SJSA1 (cell line): Measurements from ENCODE around the gene HPGDS. TPM values are rescaled to one million over a fixed set of nuclear protein-coding genes. Genes with fewer than 3 reads are reported as not detected.
"Not testable (repeated sequence)": the region's sequence is repeated elsewhere in the genome, so short reads cannot be mapped to it uniquely, and the experiment has no call there.

Source experiments
- DNase-seq, 2 experiments: peaks; one replicate each; pipeline ENCODE4 v3.0.0-alpha.2; 2015 to 2020; ENCODE audit warnings: low spot score in 2 of 2, low read depth in 1 of 2
- H3K27ac ChIP-seq: fragments of 250-450 bp; sonication (Bioruptor Pico); 2 replicates; pipeline ENCODE4 v1.5.1; 2020; ENCODE audit warnings: mild to moderate bottlenecking, moderate library complexity
- H3K27me3 ChIP-seq: fragments of 250-450 bp; sonication (Bioruptor Pico); replicated peaks from 2 replicates; pipeline ENCODE4 v1.5.1; 2020; ENCODE audit warnings: mild to moderate bottlenecking, moderate library complexity
- H3K36me3 ChIP-seq: fragments of 250-450 bp; sonication (Bioruptor Pico); 2 replicates; pipeline ENCODE4 v1.5.1; 2020; ENCODE audit warnings: mild to moderate bottlenecking
- H3K4me1 ChIP-seq: fragments of 250-450 bp; sonication (Bioruptor Pico); replicated peaks from 2 replicates; pipeline ENCODE4 v1.6.1; 2021; ENCODE audit warnings: mild to moderate bottlenecking
- H3K4me3 ChIP-seq: fragments of 250-450 bp; sonication (Bioruptor Pico); 2 replicates; pipeline ENCODE4 v1.5.1; 2020; ENCODE audit warnings: mild to moderate bottlenecking
- H3K9me3 ChIP-seq: fragments of 250-450 bp; sonication (Bioruptor Pico); replicated peaks from 2 replicates; pipeline ENCODE4 v1.5.1; 2020; ENCODE audit warnings: mild to moderate bottlenecking
- total RNA-seq: library from RNA; depleted of rRNA; stranded (reverse); fragments of >200 nt; shearing (Covaris generic); gene quantifications from 2 replicates; pipeline ENCODE4 v1.2.3, GENCODE V29; 2014

Gene HPGDS
- total RNA-seq, 1 experiment from 2014 or later: not detected

- DNase-seq: no peak
- H3K27me3 ChIP-seq: no peaks in the 10 kb centered on the region
- no peaks in the 10 kb centered on the region for H3K9me3 ChIP-seq
- H3K36me3 ChIP-seq: no peaks in the 10 kb centered on the region
- H3K27ac ChIP-seq: no peak overlapping the region
- no peak overlapping the region for H3K4me3 ChIP-seq
- no peaks in the 10 kb centered on the region for H3K4me1 ChIP-seq
Observed at GRCh38 chr4:94333866-94334265, 8.8 kb downstream of the HPGDS start.

GRCh38 chr4:94332983-94333590, 9.5 kb downstream of the HPGDS start:
- H3K4me3 ChIP-seq: no peak overlapping the region
- no peaks in the 10 kb centered on the region for H3K36me3 ChIP-seq
- H3K27me3 ChIP-seq: no peaks in the 10 kb centered on the region
- no peaks in the 10 kb centered on the region for H3K9me3 ChIP-seq
- H3K27ac ChIP-seq: no peak overlapping the region
- no peak for DNase-seq
- no peaks in the 10 kb centered on the region for H3K4me1 ChIP-seq

GRCh38 chr4:94329933-94330332, 12.7 kb downstream of the HPGDS start:
- DNase-seq: no peak
- Histone ChIP-seq H3K4me1 (no peaks in the 10 kb centered on the region), H3K27me3 (no peaks in the 10 kb centered on the region), H3K4me3 (no peak overlapping the region), H3K9me3 (0 out of 2 replicates have a peak, but pooled peaks cover 5% of the 10 kb centered on the region), H3K27ac (no peak overlapping the region), H3K36me3 (no peaks in the 10 kb centered on the region)

DNA sequence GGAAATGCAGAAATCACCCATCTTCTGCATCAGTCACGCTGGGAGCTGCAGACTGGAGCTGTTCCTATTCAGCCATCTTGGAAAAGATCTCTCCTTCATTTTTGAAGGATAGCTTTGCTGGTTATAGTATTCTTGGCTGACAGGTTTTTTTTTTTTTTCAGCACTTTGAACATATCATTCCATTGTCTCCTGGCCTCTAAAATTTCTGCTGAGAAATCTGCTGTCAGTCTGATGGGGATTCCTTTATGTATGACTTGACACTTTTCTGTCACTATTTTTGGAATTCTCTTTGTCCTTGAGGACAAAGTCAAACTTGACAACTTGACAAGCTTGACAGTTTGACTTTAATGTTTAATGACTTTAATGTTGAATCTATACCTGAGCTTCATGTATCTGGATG, 16.8 kb downstream of the HPGDS start:
- H3K27me3 ChIP-seq: no peaks in the 10 kb centered on the region
- no peak for DNase-seq
- no peaks in the 10 kb centered on the region for H3K36me3 ChIP-seq
- 0 out of 2 replicates have a peak, but pooled peaks cover 5% of the 10 kb centered on the region for H3K9me3 ChIP-seq
- no peaks in the 10 kb centered on the region for H3K4me1 ChIP-seq
- H3K4me3 ChIP-seq: no peak overlapping the region
- no peak overlapping the region for H3K27ac ChIP-seq

DNA sequence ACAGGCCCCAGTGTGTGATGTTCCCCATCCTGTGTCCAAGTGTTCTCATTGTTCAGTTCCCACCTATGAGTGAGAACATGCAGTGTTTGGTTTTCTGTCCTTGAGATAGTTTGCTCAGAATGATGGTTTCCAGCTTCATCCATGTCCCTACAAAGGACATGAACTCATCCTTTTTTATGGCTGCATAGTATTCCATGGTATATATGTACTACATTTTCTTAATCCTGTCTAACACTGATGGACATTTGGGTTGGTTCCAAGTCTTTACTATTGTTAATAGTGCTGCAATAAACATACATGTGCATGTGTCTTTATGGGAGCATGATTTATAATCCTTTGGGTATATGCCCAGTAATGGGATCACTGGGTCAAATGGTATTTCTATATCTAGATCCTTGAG, 22.7 kb downstream of the HPGDS start:
- H3K27ac ChIP-seq, H3K36me3 ChIP-seq, DNase-seq, H3K27me3 ChIP-seq, H3K4me3 ChIP-seq, H3K4me1 ChIP-seq, H3K9me3 ChIP-seq: not testable (repeated sequence)

DNA sequence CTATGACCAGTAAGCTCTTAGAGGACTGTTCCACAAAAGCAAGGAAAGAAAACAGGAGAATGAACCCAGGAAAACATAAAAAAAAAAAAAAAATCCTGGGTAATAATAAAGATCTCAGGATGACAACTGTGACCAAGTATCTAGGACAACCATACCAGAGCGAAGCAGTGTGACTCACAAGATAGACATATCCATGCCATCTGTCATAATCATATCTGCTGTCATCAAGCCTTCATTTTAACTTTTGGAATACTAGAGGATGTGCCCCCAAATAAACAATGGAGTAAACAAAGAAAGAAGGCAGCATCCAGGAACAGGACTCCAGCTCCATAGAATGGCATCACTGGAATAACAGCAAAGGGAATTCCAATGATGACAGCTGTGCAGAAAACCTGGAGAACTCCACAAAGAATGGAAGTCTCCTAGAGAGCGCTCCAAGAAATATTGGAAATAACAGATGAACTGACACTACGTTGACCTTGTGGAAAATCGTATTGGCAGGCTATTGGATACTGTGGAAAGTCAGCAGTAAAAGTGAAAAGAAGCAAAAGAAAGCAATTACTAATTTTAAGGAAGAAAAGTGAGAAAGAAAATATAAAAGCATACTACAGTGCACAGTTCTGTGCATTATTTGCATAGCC, 35.3 kb downstream of the HPGDS start:
- H3K27ac ChIP-seq: no peak overlapping the region

GRCh38 chr4:94306713-94307112, 35.9 kb downstream of the HPGDS start:
- no peaks in the 10 kb centered on the region for H3K27me3 ChIP-seq
- no peak overlapping the region for H3K4me3 ChIP-seq
- DNase-seq: no peak

More for the DNA sequence above, 35.3 kb downstream of the HPGDS start:
- no peak for DNase-seq
- H3K4me3 ChIP-seq: no peak overlapping the region
- H3K27me3 ChIP-seq: no peaks in the 10 kb centered on the region
- H3K36me3 ChIP-seq: no peaks in the 10 kb centered on the region
- H3K4me1 ChIP-seq: peaks cover 12% of the 10 kb centered on the region
- H3K9me3 ChIP-seq: no peaks in the 10 kb centered on the region

GRCh38 chr4:94305466-94306225, 37.0 kb downstream of the HPGDS start:
- Histone ChIP-seq H3K4me3 (no peak overlapping the region), H3K4me1 (peaks cover 12% of the 10 kb centered on the region), H3K9me3 (no peaks in the 10 kb centered on the region), H3K27ac (no peak overlapping the region), H3K36me3 (no peaks in the 10 kb centered on the region), H3K27me3 (no peaks in the 10 kb centered on the region)
- DNase-seq: peak in 1 of 2 experiments; percentile 5

More at GRCh38 chr4:94306713-94307112, 35.9 kb downstream of the HPGDS start:
- Histone ChIP-seq H3K27ac (no peak overlapping the region), H3K9me3 (no peaks in the 10 kb centered on the region), H3K36me3 (no peaks in the 10 kb centered on the region), H3K4me1 (peaks cover 12% of the 10 kb centered on the region)

GRCh38 chr4:94304365-94304971, 38.2 kb downstream of the HPGDS start:
- Histone ChIP-seq H3K27ac (no peak overlapping the region), H3K27me3 (no peaks in the 10 kb centered on the region), H3K4me1 (peaks cover 12% of the 10 kb centered on the region), H3K36me3 (no peaks in the 10 kb centered on the region), H3K9me3 (no peaks in the 10 kb centered on the region), H3K4me3 (no peak overlapping the region)
- DNase-seq: peak in 1 of 2 experiments; percentile 21

DNA sequence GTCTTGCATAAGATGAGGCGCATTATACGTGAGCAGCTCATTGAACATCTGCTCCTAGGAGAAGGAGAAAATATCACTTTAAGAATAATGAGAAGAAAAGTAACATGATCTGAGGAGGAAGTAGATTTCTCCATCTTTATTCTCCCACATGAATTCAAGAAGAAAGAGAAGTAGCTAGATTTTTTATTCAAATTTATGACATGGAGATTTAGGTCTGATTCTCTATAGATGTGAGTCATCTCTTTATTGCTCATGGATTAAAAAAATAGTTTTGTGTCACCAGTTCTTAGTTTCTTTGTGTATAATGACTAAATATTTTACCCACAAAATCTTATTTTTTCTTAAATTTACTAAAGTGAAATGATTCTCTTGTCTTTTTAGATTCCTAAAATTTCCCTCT, 40.4 kb downstream of the HPGDS start:
- Histone ChIP-seq H3K9me3 (no peaks in the 10 kb centered on the region), H3K4me1 (peaks cover 12% of the 10 kb centered on the region), H3K36me3 (no peaks in the 10 kb centered on the region), H3K4me3 (no peak overlapping the region), H3K27me3 (no peaks in the 10 kb centered on the region), H3K27ac (no peak overlapping the region)
- DNase-seq: no peak

- Histone ChIP-seq H3K27ac (no peak overlapping the region), H3K27me3 (no peaks in the 10 kb centered on the region), H3K4me1 (no peaks in the 10 kb centered on the region), H3K9me3 (no peaks in the 10 kb centered on the region), H3K4me3 (no peak overlapping the region), H3K36me3 (no peaks in the 10 kb centered on the region)
- no peak for DNase-seq
Observed at GRCh38 chr4:94298725-94299252, 43.8 kb downstream of the HPGDS start.

GRCh38 chr4:94295473-94295872, 47.2 kb downstream of the HPGDS start:
- not testable (repeated sequence) for DNase-seq, H3K36me3 ChIP-seq, H3K27me3 ChIP-seq, H3K4me1 ChIP-seq, H3K9me3 ChIP-seq, H3K27ac ChIP-seq, H3K4me3 ChIP-seq

- not testable (repeated sequence) for H3K9me3 ChIP-seq, H3K4me3 ChIP-seq, H3K27ac ChIP-seq, H3K4me1 ChIP-seq, H3K27me3 ChIP-seq, DNase-seq, H3K36me3 ChIP-seq
Observed at GRCh38 chr4:94293981-94294380, 48.7 kb downstream of the HPGDS start.

- H3K9me3 ChIP-seq: no peaks in the 10 kb centered on the region
- DNase-seq: no peak
- no peak overlapping the region for H3K4me3 ChIP-seq
- H3K27me3 ChIP-seq: no peaks in the 10 kb centered on the region
- H3K27ac ChIP-seq: no peak overlapping the region
- no peaks in the 10 kb centered on the region for H3K4me1 ChIP-seq
- peaks cover 23% of the 10 kb centered on the region for H3K36me3 ChIP-seq
Observed at GRCh38 chr4:94290245-94290644, 52.4 kb downstream of the HPGDS start.
